Measurements from ENCODE around the gene TOR4A. TPM values are rescaled to one million over a fixed set of nuclear protein-coding genes. Genes with fewer than 3 reads are reported as not detected.

Gene TOR4A
- total and polyA plus RNA-seq, 9 of the 15 experiments (the other 6 are each of a cell fraction or from before 2014, with no cell fraction given), result 3.9 to 49.2 (median 8.8) TPM

GRCh38 chr9:137305060-137305797 lies 27.7 kb downstream of the TOR4A start (continued):
- TF ChIP-seq ZNF121 (CRISPR knock-in tag; conservative IDR thresholded peaks at IDR 0.05) (no peak), YY1 (IDR thresholded peaks at IDR 0.05; ENCODE audit: borderline replicate concordance in 1 of 3, control insufficient read depth in 1 of 3, extremely low read depth in 1 of 3, insufficient read depth in 3 of 3, insufficient read length in 1 of 3, insufficient replicate concordance in 2 of 3, low read depth in 1 of 3, low read length in 2 of 3) (peak in 2 of 3 experiments; percentile 38 to 52), SP1 (CRISPR knock-in tag; IDR thresholded peaks at IDR 0.05) (0 out of 2 replicates have a peak, but pooled peaks have one; percentile 48), RAD21 (CRISPR knock-in tag; conservative IDR thresholded peaks at IDR 0.05 in 1 of 2, IDR thresholded peaks at IDR 0.05 in 1 of 2) (peak in 1 of 2 experiments; percentile 22; a peak in 2 of 4 replicates), EGR1 (conservative IDR thresholded peaks at IDR 0.05) (0 out of 2 replicates have a peak, but pooled peaks have one; percentile 27), ZNF124 (CRISPR knock-in tag; IDR thresholded peaks at IDR 0.05) (no peak), TAF9B (IDR thresholded peaks at IDR 0.05; ENCODE audit: partially characterized antibody) (no peak), NCOA6 (IDR thresholded peaks at IDR 0.05) (no peak), ZNF583 (CRISPR knock-in tag; IDR thresholded peaks at IDR 0.05) (no peak), RBM39 (optimal IDR thresholded peaks at IDR 0.05; ENCODE audit: low read depth, low read length) (no peak), BRD4 (IDR thresholded peaks at IDR 0.05) (no peak), ZFPM2 (CRISPR knock-in tag; IDR thresholded peaks at IDR 0.05) (no peak), ATF2 (CRISPR knock-in tag; IDR thresholded peaks at IDR 0.05) (no peak), TFAM (CRISPR knock-in tag; conservative IDR thresholded peaks at IDR 0.05) (no peak), MAFG (tag; conservative IDR thresholded peaks at IDR 0.05) (no peak)
- TF ChIP-seq, protein P1, sequence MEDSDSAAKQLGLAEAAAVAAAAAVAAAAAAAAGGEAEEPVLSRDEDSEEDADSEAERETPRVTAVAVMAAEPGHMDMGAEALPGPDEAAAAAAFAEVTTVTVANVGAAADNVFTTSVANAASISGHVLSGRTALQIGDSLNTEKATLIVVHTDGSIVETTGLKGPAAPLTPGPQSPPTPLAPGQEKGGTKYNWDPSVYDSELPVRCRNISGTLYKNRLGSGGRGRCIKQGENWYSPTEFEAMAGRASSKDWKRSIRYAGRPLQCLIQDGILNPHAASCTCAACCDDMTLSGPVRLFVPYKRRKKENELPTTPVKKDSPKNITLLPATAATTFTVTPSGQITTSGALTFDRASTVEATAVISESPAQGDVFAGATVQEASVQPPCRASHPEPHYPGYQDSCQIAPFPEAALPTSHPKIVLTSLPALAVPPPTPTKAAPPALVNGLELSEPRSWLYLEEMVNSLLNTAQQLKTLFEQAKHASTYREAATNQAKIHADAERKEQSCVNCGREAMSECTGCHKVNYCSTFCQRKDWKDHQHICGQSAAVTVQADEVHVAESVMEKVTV (CRISPR knock-in tag; IDR thresholded peaks at IDR 0.05), result no peak
- TF ChIP-seq, protein P2, sequence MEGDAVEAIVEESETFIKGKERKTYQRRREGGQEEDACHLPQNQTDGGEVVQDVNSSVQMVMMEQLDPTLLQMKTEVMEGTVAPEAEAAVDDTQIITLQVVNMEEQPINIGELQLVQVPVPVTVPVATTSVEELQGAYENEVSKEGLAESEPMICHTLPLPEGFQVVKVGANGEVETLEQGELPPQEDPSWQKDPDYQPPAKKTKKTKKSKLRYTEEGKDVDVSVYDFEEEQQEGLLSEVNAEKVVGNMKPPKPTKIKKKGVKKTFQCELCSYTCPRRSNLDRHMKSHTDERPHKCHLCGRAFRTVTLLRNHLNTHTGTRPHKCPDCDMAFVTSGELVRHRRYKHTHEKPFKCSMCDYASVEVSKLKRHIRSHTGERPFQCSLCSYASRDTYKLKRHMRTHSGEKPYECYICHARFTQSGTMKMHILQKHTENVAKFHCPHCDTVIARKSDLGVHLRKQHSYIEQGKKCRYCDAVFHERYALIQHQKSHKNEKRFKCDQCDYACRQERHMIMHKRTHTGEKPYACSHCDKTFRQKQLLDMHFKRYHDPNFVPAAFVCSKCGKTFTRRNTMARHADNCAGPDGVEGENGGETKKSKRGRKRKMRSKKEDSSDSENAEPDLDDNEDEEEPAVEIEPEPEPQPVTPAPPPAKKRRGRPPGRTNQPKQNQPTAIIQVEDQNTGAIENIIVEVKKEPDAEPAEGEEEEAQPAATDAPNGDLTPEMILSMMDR (IDR thresholded peaks at IDR 0.05 in 2 of 3, conservative IDR thresholded peaks at IDR 0.05 in 1 of 3; ENCODE audit: insufficient read depth in 2 of 3, low read depth in 1 of 3, low read length in 3 of 3), result peak in 2 of 3 experiments; percentile 32 to 51; a peak in 4 of 6 replicates
- TF ChIP-seq, protein P3, sequence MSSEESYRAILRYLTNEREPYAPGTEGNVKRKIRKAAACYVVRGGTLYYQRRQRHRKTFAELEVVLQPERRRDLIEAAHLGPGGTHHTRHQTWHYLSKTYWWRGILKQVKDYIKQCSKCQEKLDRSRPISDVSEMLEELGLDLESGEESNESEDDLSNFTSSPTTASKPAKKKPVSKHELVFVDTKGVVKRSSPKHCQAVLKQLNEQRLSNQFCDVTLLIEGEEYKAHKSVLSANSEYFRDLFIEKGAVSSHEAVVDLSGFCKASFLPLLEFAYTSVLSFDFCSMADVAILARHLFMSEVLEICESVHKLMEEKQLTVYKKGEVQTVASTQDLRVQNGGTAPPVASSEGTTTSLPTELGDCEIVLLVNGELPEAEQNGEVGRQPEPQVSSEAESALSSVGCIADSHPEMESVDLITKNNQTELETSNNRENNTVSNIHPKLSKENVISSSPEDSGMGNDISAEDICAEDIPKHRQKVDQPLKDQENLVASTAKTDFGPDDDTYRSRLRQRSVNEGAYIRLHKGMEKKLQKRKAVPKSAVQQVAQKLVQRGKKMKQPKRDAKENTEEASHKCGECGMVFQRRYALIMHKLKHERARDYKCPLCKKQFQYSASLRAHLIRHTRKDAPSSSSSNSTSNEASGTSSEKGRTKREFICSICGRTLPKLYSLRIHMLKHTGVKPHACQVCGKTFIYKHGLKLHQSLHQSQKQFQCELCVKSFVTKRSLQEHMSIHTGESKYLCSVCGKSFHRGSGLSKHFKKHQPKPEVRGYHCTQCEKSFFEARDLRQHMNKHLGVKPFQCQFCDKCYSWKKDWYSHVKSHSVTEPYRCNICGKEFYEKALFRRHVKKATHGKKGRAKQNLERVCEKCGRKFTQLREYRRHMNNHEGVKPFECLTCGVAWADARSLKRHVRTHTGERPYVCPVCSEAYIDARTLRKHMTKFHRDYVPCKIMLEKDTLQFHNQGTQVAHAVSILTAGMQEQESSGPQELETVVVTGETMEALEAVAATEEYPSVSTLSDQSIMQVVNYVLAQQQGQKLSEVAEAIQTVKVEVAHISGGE (CRISPR knock-in tag; IDR thresholded peaks at IDR 0.05), result 0 out of 6 replicates have a peak, but pooled peaks of 1 of the 3 experiments have one; percentile 38
